Measurements from ENCODE around the gene MYO18A.
"Not testable (repeated sequence)": the region's sequence is repeated elsewhere in the genome, so short reads cannot be mapped to it uniquely, and the experiment has no call there.

Gene MYO18A

GRCh38 chr17:29207975-29208374 is 27.8 kb upstream of the MYO18A start:
- no peak for DNase-seq (ENCODE audit: low read depth)
- H3K4me3 ChIP-seq (ENCODE audit: control insufficient read depth, low read depth, low read length), result no peak overlapping the region
- no peak for TF ChIP-seq CTCF (conservative IDR thresholded peaks at IDR 0.05; ENCODE audit: control insufficient read depth, insufficient read depth, low read depth, low read length)

- DNase-seq (ENCODE audit: low read depth), result no peak
- no peak overlapping the region for H3K4me3 ChIP-seq (ENCODE audit: control insufficient read depth, low read depth, low read length)
- no peak for TF ChIP-seq CTCF (conservative IDR thresholded peaks at IDR 0.05; ENCODE audit: control insufficient read depth, insufficient read depth, low read depth, low read length)
Observed at GRCh38 chr17:29205047-29205446, 24.8 kb upstream of the MYO18A start.

GRCh38 chr17:29204068-29204804 is 24.0 kb upstream of the MYO18A start:
- not testable (repeated sequence) for H3K4me3 ChIP-seq (ENCODE audit: control insufficient read depth, low read depth, low read length); DNase-seq (ENCODE audit: low read depth)

- H3K4me3 ChIP-seq (ENCODE audit: control insufficient read depth, low read depth, low read length), result no peak overlapping the region
- no peak for DNase-seq (ENCODE audit: low read depth)
- no peak for TF ChIP-seq CTCF (conservative IDR thresholded peaks at IDR 0.05; ENCODE audit: control insufficient read depth, insufficient read depth, low read depth, low read length)
Observed at GRCh38 chr17:29197516-29198272, 17.5 kb upstream of the MYO18A start.

GRCh38 chr17:29196769-29197515 is 16.7 kb upstream of the MYO18A start:
- no peak for DNase-seq (ENCODE audit: low read depth)
- H3K4me3 ChIP-seq (ENCODE audit: control insufficient read depth, low read depth, low read length), result no peak overlapping the region
- TF ChIP-seq CTCF (conservative IDR thresholded peaks at IDR 0.05; ENCODE audit: control insufficient read depth, insufficient read depth, low read depth, low read length), result no peak

GRCh38 chr17:29195465-29196081 is 15.4 kb upstream of the MYO18A start:
- H3K4me3 ChIP-seq (ENCODE audit: control insufficient read depth, low read depth, low read length), result no peak overlapping the region
- no peak for TF ChIP-seq CTCF (conservative IDR thresholded peaks at IDR 0.05; ENCODE audit: control insufficient read depth, insufficient read depth, low read depth, low read length)
- DNase-seq (ENCODE audit: low read depth), result no peak
